Gastroesophageal sphincter (tissue), 3 donors: ENCODE results near the gene PAH.

Source experiments
- CTCF ChIP-seq, 4 experiments: fragments of 200-600 bp in 2 of 4; fragments of 450-650 bp in 2 of 4; sonication (generic) in 1 of 4; IDR thresholded peaks; one replicate each; pipeline ENCODE4 v1.5.1; 2017 to 2019; ENCODE audit warnings: antibody characterized with exemption in 4 of 4, mild to moderate bottlenecking in 2 of 4, moderate library complexity in 2 of 4
- POLR2A ChIP-seq, 2 donors: fragments of 450-650 bp; IDR thresholded peaks; one replicate each; pipeline ENCODE4 v1.6.1; 2017; ENCODE audit warnings: antibody characterized with exemption in 2 of 2, mild to moderate bottlenecking in 2 of 2, moderate library complexity in 1 of 2
- POLR2AphosphoS5 ChIP-seq: sonication (generic); formaldehyde crosslinking; IDR thresholded peaks from one replicate; pipeline ENCODE4 v1.6.1; 2017; ENCODE audit warnings: antibody characterized with exemption

- TF ChIP-seq CTCF (IDR thresholded peaks at IDR 0.05) (no peak), POLR2A (IDR thresholded peaks at IDR 0.05) (no peak), POLR2AphosphoS5 (no peak)
Observed at GRCh38 chr12:102920271-102920670, 3.2 kb upstream of the PAH start.
